Measurements from ENCODE around the gene RPUSD1. TPM values are rescaled to one million over a fixed set of nuclear protein-coding genes. Genes with fewer than 3 reads are reported as not detected.
A peak's percentile ranks its signal among the peaks of the same experiment; 100 is the strongest.
"Not testable (repeated sequence)": the region's sequence is repeated elsewhere in the genome, so short reads cannot be mapped to it uniquely, and the experiment has no call there.

RPUSD1 gene
- 10 to 100 TPM; 31.0 to 42.1 (median 37.4) TPM for total RNA-seq

GRCh38 chr16:787978-788398, at the start of gene RPUSD1:
Gene RPUSD1, minus strand, starts transcription at chr16:788381. Its CDS starts 644 bp downstream, at chr16:787737.
- Histone ChIP-seq H3K27ac (peak within 1 kb of the TSS; percentile 59 to 86 (median 78)), H3K9me3 (no peaks in the 10 kb centered on the region), H3K4me1 (peaks cover 0 to 20% (median 16%) of the 10 kb centered on the region in 4 donors), H3K36me3 (peaks cover 0 to 9% (median 0%) of the 10 kb centered on the region in 3 donors), H3K4me3 (peak within 1 kb of the TSS; percentile 97 to 100 (median 99)), H3K27me3 (no peaks in the 10 kb centered on the region)
- peak in 2 of 6 experiments; percentile 11 to 14 for TF ChIP-seq CTCF (IDR thresholded peaks at IDR 0.05)
- TF ChIP-seq POLR2A (IDR thresholded peaks at IDR 0.05) = peak in 1 of 2 donors; percentile 30
- peak in 2 of 3 donors; percentile 19 to 49 for DNase-seq

- H3K27me3 ChIP-seq, H3K4me3 ChIP-seq, H3K27ac ChIP-seq, DNase-seq, H3K36me3 ChIP-seq: not testable (repeated sequence)
- Histone ChIP-seq H3K4me1 (peaks cover 0 to 11% (median 0%) of the 10 kb centered on the region in 4 donors), H3K9me3 (peaks cover 0 to 16% (median 0%) of the 10 kb centered on the region in 4 donors)
Measured at GRCh38 chr16:836822-837221, 48.6 kb upstream of the RPUSD1 start.

GRCh38 chr16:836221-836620, 48.0 kb upstream of the RPUSD1 start:
- TF ChIP-seq CTCF (IDR thresholded peaks at IDR 0.05) = no peak
- TF ChIP-seq POLR2A (IDR thresholded peaks at IDR 0.05) = no peak
- DNase-seq = no peak
- H3K4me1 ChIP-seq = peaks cover 0 to 17% (median 0%) of the 10 kb centered on the region in 4 donors
- H3K27ac ChIP-seq = no peak overlapping the region
- H3K36me3 ChIP-seq = no peaks in the 10 kb centered on the region
- no peaks in the 10 kb centered on the region for H3K27me3 ChIP-seq
- H3K4me3 ChIP-seq = no peak overlapping the region
- H3K9me3 ChIP-seq = peaks cover 0 to 16% (median 0%) of the 10 kb centered on the region in 4 donors

GRCh38 chr16:835373-835772, 47.2 kb upstream of the RPUSD1 start:
- TF ChIP-seq CTCF (IDR thresholded peaks at IDR 0.05) (no peak), POLR2A (IDR thresholded peaks at IDR 0.05) (no peak)
- H3K27me3 ChIP-seq = no peaks in the 10 kb centered on the region

GRCh38 chr16:833411-833810, 45.2 kb upstream of the RPUSD1 start:
- Histone ChIP-seq H3K4me3 (no peak overlapping the region), H3K27ac (no peak overlapping the region), H3K27me3 (no peaks in the 10 kb centered on the region), H3K36me3 (no peaks in the 10 kb centered on the region), H3K9me3 (peaks cover 0 to 16% (median 0%) of the 10 kb centered on the region in 4 donors), H3K4me1 (peaks cover 0 to 17% (median 0%) of the 10 kb centered on the region in 4 donors)
- DNase-seq = no peak
- TF ChIP-seq CTCF (IDR thresholded peaks at IDR 0.05) (no peak), POLR2A (IDR thresholded peaks at IDR 0.05) (no peak)

More at GRCh38 chr16:835373-835772, 47.2 kb upstream of the RPUSD1 start:
- peaks cover 0 to 17% (median 0%) of the 10 kb centered on the region in 4 donors for H3K4me1 ChIP-seq
- no peak overlapping the region for H3K4me3 ChIP-seq
- DNase-seq = no peak
- H3K36me3 ChIP-seq = no peaks in the 10 kb centered on the region
- H3K9me3 ChIP-seq = peaks cover 0 to 16% (median 0%) of the 10 kb centered on the region in 4 donors
- no peak overlapping the region for H3K27ac ChIP-seq

GRCh38 chr16:832652-833336, 44.6 kb upstream of the RPUSD1 start:
- H3K4me3 ChIP-seq = no peak overlapping the region
- no peak overlapping the region for H3K27ac ChIP-seq
- H3K27me3 ChIP-seq = no peaks in the 10 kb centered on the region
- no peaks in the 10 kb centered on the region for H3K36me3 ChIP-seq
- peaks cover 0 to 16% (median 0%) of the 10 kb centered on the region in 4 donors for H3K9me3 ChIP-seq
- H3K4me1 ChIP-seq = peaks cover 0 to 17% (median 0%) of the 10 kb centered on the region in 4 donors
- TF ChIP-seq POLR2A (IDR thresholded peaks at IDR 0.05) (no peak), CTCF (IDR thresholded peaks at IDR 0.05) (no peak)
- peak in 1 of 3 donors; percentile 63 for DNase-seq

Measured in Peyer's patch (tissue), 4 donors.